ENCODE results near the gene CXCL8. TPM values are rescaled to one million over a fixed set of nuclear protein-coding genes. Genes with fewer than 3 reads are reported as not detected.

Gene CXCL8
- total RNA-seq, 3 donors from 2014 or later (not counting 1 experiment from before 2014, with no cell fraction given) = 59.5 to 460 (median 81.1) TPM

DNA sequence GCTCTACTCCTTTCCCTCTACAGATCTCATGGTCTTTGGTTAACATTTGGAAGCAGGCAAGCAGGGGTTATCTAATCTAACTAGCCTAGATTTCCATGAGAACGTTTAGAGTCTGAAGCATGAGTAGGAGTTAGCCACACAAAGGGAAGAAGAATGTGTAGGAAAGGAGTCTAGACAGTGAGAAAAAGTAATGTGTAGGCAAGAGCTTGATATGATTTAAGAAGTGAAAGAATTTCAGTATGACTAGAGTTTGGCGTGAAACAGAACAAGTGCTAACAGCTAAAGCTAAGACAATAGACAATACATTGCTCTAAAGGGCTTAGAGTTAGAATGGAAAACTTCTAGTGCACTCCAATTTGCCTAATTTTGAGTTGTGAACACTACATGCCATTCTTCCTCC, 10.8 kb downstream of the CXCL8 start:
- no peak for DNase-seq
- intact Hi-C loops (cut with micrococcal nuclease) = no loop called here
- ATAC-seq = no peak
- Histone ChIP-seq H3K4me3 (ENCODE audit: low read length) (no peak overlapping the region), H3K36me3 (ENCODE audit: control insufficient read depth, insufficient read depth, low read length) (no peaks in the 10 kb centered on the region), H3K27me3 (ENCODE audit: control insufficient read depth, insufficient read depth, low read length) (no peaks in the 10 kb centered on the region), H3K4me1 (ENCODE audit: control insufficient read depth, insufficient read depth, low read length) (no peaks in the 10 kb centered on the region), H3K9me3 (ENCODE audit: control insufficient read depth, insufficient read depth, low read length) (no peaks in the 10 kb centered on the region), H3K27ac (ENCODE audit: low read length) (no peak overlapping the region)
- no peak overlapping the region for H3K4me3 Mint-ChIP-seq
- TF ChIP-seq, protein P1, sequence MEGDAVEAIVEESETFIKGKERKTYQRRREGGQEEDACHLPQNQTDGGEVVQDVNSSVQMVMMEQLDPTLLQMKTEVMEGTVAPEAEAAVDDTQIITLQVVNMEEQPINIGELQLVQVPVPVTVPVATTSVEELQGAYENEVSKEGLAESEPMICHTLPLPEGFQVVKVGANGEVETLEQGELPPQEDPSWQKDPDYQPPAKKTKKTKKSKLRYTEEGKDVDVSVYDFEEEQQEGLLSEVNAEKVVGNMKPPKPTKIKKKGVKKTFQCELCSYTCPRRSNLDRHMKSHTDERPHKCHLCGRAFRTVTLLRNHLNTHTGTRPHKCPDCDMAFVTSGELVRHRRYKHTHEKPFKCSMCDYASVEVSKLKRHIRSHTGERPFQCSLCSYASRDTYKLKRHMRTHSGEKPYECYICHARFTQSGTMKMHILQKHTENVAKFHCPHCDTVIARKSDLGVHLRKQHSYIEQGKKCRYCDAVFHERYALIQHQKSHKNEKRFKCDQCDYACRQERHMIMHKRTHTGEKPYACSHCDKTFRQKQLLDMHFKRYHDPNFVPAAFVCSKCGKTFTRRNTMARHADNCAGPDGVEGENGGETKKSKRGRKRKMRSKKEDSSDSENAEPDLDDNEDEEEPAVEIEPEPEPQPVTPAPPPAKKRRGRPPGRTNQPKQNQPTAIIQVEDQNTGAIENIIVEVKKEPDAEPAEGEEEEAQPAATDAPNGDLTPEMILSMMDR (IDR thresholded peaks at IDR 0.05) = no peak
- no peaks in the 10 kb centered on the region for H3K36me3 Mint-ChIP-seq
- no peaks in the 10 kb centered on the region for H3K4me1 Mint-ChIP-seq
- WGBS (ENCODE audit: insufficient coverage) = 53% methylated on average over 2 of the region's 2 CpGs
- no peaks in the 10 kb centered on the region for H3K27me3 Mint-ChIP-seq (ENCODE audit: low read depth in 2 of 2)
- peaks cover 2 to 5% of the 10 kb centered on the region in 2 donors for H3K9me3 Mint-ChIP-seq
- H3K27ac Mint-ChIP-seq = no peak overlapping the region

DNA sequence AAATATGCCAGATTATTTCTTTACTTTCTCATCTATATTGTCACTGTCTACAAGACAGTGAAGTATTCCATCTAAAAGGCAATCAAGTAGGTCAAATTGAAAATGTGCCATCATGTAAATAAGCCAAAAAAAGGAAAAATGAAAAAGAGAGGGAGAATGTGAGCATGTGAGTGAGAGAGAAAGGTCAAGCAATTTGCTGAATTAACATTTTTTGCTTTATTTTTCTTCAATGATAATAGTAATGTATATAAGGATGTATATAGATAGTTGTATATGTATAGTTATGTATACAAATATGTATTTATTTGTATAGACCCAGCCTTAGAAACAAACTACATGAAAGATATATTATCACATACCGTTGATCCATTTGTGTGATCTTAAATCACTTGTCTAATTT, 11.5 kb downstream of the CXCL8 start:
- DNase-seq (no peak), ATAC-seq (no peak)
- no peak overlapping the region for H3K4me3 Mint-ChIP-seq
- Histone ChIP-seq H3K4me3 (ENCODE audit: low read length) (no peak overlapping the region), H3K27me3 (ENCODE audit: control insufficient read depth, insufficient read depth, low read length) (no peaks in the 10 kb centered on the region), H3K27ac (ENCODE audit: low read length) (no peak overlapping the region), H3K9me3 (ENCODE audit: control insufficient read depth, insufficient read depth, low read length) (no peaks in the 10 kb centered on the region), H3K4me1 (ENCODE audit: control insufficient read depth, insufficient read depth, low read length) (no peaks in the 10 kb centered on the region), H3K36me3 (ENCODE audit: control insufficient read depth, insufficient read depth, low read length) (no peaks in the 10 kb centered on the region)
- H3K9me3 Mint-ChIP-seq = peaks cover 2 to 7% of the 10 kb centered on the region in 2 donors
- H3K36me3 Mint-ChIP-seq = no peaks in the 10 kb centered on the region
- H3K27ac Mint-ChIP-seq = no peak overlapping the region
- no CpG with 5 or more reads among the region's 1 CpG for WGBS (ENCODE audit: insufficient coverage)
- TF ChIP-seq, protein P1 (IDR thresholded peaks at IDR 0.05) = no peak
- no peaks in the 10 kb centered on the region for H3K27me3 Mint-ChIP-seq (ENCODE audit: low read depth in 2 of 2)
- intact Hi-C loops (cut with micrococcal nuclease) = no loop called here
- H3K4me1 Mint-ChIP-seq = no peaks in the 10 kb centered on the region

DNA sequence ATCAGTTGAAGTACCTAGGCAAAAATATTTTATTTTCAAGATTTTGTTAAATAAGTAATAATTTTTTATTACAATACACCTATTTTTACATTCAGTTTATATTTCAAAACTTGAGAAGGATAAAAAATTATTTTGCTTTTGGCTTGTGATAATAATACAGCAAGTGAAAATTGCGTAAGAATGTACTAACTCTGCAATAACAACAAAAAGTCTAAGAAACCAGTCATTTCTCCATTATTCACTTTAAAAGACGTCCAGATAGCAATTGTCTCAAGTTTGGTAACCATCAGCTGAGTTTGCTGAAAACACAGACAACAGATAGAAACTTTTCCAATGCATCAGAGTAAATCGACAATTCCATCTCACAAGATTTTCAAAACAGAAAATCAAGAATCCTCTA, 12.1 kb downstream of the CXCL8 start:
- H3K27me3 Mint-ChIP-seq (ENCODE audit: low read depth in 2 of 2) = no peaks in the 10 kb centered on the region
- no peak overlapping the region for H3K4me3 ChIP-seq (ENCODE audit: low read length)
- peaks cover 2 to 7% of the 10 kb centered on the region in 2 donors for H3K9me3 Mint-ChIP-seq
- H3K27ac ChIP-seq (ENCODE audit: low read length) = no peak overlapping the region
- H3K36me3 Mint-ChIP-seq = no peaks in the 10 kb centered on the region
- H3K4me1 Mint-ChIP-seq = no peaks in the 10 kb centered on the region
- no peak for DNase-seq
- H3K27ac Mint-ChIP-seq = no peak overlapping the region
- H3K9me3 ChIP-seq (ENCODE audit: control insufficient read depth, insufficient read depth, low read length) = no peaks in the 10 kb centered on the region
- no peaks in the 10 kb centered on the region for H3K27me3 ChIP-seq (ENCODE audit: control insufficient read depth, insufficient read depth, low read length)
- TF ChIP-seq, protein P1 (IDR thresholded peaks at IDR 0.05) = no peak
- no peak for ATAC-seq
- 86% methylated on average over 2 of the region's 3 CpGs for WGBS (ENCODE audit: insufficient coverage)
- no peaks in the 10 kb centered on the region for H3K4me1 ChIP-seq (ENCODE audit: control insufficient read depth, insufficient read depth, low read length)
- intact Hi-C loops (cut with micrococcal nuclease) = no loop called here
- no peaks in the 10 kb centered on the region for H3K36me3 ChIP-seq (ENCODE audit: control insufficient read depth, insufficient read depth, low read length)
- no peak overlapping the region for H3K4me3 Mint-ChIP-seq

DNA sequence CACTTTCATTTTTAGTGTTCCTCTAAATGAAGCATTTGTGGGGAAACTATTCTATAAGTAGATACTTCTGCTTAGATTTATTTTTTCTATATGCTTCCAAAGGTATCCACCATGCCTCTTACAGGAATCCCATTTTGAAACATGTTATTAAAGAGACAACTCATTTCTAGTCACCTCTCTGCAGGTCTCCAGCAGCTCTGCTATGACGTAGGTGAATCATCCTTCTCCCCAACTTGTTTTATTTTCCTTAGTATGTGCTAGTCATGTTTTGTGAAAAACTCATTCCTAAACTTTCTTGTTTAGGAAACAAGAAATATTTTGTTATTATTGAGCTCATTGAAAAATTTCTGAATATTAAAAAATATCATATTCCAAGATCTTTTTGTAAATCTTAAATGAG, 12.8 kb downstream of the CXCL8 start:
- no peak overlapping the region for H3K27ac ChIP-seq (ENCODE audit: low read length)
- H3K4me1 ChIP-seq (ENCODE audit: control insufficient read depth, insufficient read depth, low read length) = no peaks in the 10 kb centered on the region
- DNase-seq (no peak), ATAC-seq (no peak)
- H3K36me3 Mint-ChIP-seq = no peaks in the 10 kb centered on the region
- H3K27ac Mint-ChIP-seq = no peak overlapping the region
- TF ChIP-seq, protein P1 (IDR thresholded peaks at IDR 0.05) = no peak
- WGBS (ENCODE audit: insufficient coverage) = no CpG with 5 or more reads among the region's 1 CpG
- H3K4me3 Mint-ChIP-seq = no peak overlapping the region
- H3K4me1 Mint-ChIP-seq = no peaks in the 10 kb centered on the region
- H3K9me3 Mint-ChIP-seq = peaks cover 2 to 6% of the 10 kb centered on the region in 2 donors
- no peaks in the 10 kb centered on the region for H3K36me3 ChIP-seq (ENCODE audit: control insufficient read depth, insufficient read depth, low read length)
- H3K4me3 ChIP-seq (ENCODE audit: low read length) = no peak overlapping the region
- H3K9me3 ChIP-seq (ENCODE audit: control insufficient read depth, insufficient read depth, low read length) = no peaks in the 10 kb centered on the region
- intact Hi-C loops (cut with micrococcal nuclease) = no loop called here
- no peaks in the 10 kb centered on the region for H3K27me3 Mint-ChIP-seq (ENCODE audit: low read depth in 2 of 2)
- H3K27me3 ChIP-seq (ENCODE audit: control insufficient read depth, insufficient read depth, low read length) = no peaks in the 10 kb centered on the region
